Prostate gland (tissue), 2 donors: Measurements from ENCODE around the gene HS3ST3A1. TPM values are rescaled to one million over a fixed set of nuclear protein-coding genes. Genes with fewer than 3 reads are reported as not detected.

ENCODE experiments used
- DNase-seq: peaks from one replicate; pipeline ENCODE4 v3.0.0-alpha.2; 2019; ENCODE audit warnings: low spot score
- H3K27ac ChIP-seq, 2 donors: fragments of 200-600 bp; sonication (generic); 2 replicates each; pipeline ENCODE4 v1.5.1; 2017 to 2019
- H3K27me3 ChIP-seq: fragments of 200-600 bp; sonication (generic); replicated peaks from 2 replicates; pipeline ENCODE4 v1.5.1; 2019; ENCODE audit not compliant: insufficient read depth
- H3K36me3 ChIP-seq, 2 donors: fragments of 200-600 bp; sonication (generic); 1 replicate in 1 of 2; 2 replicates in 1 of 2; pipeline versions ENCODE4 v1.5.1 to v1.8.1; 2017 to 2019
- H3K4me1 ChIP-seq: fragments of 200-600 bp; sonication (generic); replicated peaks from 2 replicates; pipeline ENCODE4 v1.5.1; 2019
- H3K4me3 ChIP-seq, 2 donors: fragments of 200-600 bp; sonication (generic); 2 replicates each; pipeline ENCODE4 v1.5.1; 2017 to 2019
- H3K9me3 ChIP-seq: fragments of 200-600 bp; sonication (generic); 2 replicates; pipeline ENCODE4 v1.5.1; 2017
- POLR2A ChIP-seq: fragments of 450-650 bp; IDR thresholded peaks from one replicate; pipeline ENCODE4 v1.6.1; 2016; ENCODE audit warnings: antibody characterized with exemption, mild to moderate bottlenecking
- POLR2AphosphoS5 ChIP-seq: sonication (generic); formaldehyde crosslinking; IDR thresholded peaks from one replicate; pipeline ENCODE4 v1.6.1; 2017; ENCODE audit warnings: antibody characterized with exemption
- WGBS: methylation state at CpG from one replicate; pipeline ENCODE4 v1.1.5; 2018; 5-methylcytosine and 5-hydroxymethylcytosine counted together
- intact Hi-C: fragments of 100-400 bp; cut with DNase I; formaldehyde crosslinking; loops from one replicate; pipeline ENCODE4 v1.14.2; 2022
- total RNA-seq, 2 donors: library from RNA; depleted of rRNA; stranded (reverse); fragments of >200 nt; gene quantifications; one replicate each; pipeline ENCODE4 v1.1.0, GENCODE V29; 2016
- TF ChIP-seq, protein P1 (sequence below), 4 experiments: fragments of 200-600 bp in 2 of 4; fragments of 450-650 bp in 2 of 4; sonication (generic) in 2 of 4; IDR thresholded peaks; 1 replicate in 3 of 4; 2 replicates in 1 of 4; pipeline ENCODE4 v1.5.1; 2016 to 2019; ENCODE audit warnings: antibody characterized with exemption in 4 of 4, mild to moderate bottlenecking in 2 of 4, moderate library complexity in 2 of 4

The HS3ST3A1 gene
- total RNA-seq, 2 donors from 2014 or later, result 3.1 to 14.3 TPM

- 92% methylated on average over 5 of the region's 5 CpGs for WGBS
- TF ChIP-seq, protein P1, sequence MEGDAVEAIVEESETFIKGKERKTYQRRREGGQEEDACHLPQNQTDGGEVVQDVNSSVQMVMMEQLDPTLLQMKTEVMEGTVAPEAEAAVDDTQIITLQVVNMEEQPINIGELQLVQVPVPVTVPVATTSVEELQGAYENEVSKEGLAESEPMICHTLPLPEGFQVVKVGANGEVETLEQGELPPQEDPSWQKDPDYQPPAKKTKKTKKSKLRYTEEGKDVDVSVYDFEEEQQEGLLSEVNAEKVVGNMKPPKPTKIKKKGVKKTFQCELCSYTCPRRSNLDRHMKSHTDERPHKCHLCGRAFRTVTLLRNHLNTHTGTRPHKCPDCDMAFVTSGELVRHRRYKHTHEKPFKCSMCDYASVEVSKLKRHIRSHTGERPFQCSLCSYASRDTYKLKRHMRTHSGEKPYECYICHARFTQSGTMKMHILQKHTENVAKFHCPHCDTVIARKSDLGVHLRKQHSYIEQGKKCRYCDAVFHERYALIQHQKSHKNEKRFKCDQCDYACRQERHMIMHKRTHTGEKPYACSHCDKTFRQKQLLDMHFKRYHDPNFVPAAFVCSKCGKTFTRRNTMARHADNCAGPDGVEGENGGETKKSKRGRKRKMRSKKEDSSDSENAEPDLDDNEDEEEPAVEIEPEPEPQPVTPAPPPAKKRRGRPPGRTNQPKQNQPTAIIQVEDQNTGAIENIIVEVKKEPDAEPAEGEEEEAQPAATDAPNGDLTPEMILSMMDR (IDR thresholded peaks at IDR 0.05), result no peak
- no peak for TF ChIP-seq POLR2A
- TF ChIP-seq POLR2AphosphoS5, result no peak
- Histone ChIP-seq H3K27me3 (no peaks in the 10 kb centered on the region), H3K9me3 (no peaks in the 10 kb centered on the region), H3K4me3 (no peak overlapping the region), H3K27ac (no peak overlapping the region), H3K36me3 (no peaks in the 10 kb centered on the region), H3K4me1 (no peaks in the 10 kb centered on the region)
- intact Hi-C loops, result no loop called here
- DNase-seq, result no peak
These were observed 14.3 kb upstream of the HS3ST3A1 start for GRCh38 chr17:13616031-13616430.

- no peaks in the 10 kb centered on the region for H3K27me3 ChIP-seq
- H3K9me3 ChIP-seq, result no peaks in the 10 kb centered on the region
- no peak overlapping the region for H3K4me3 ChIP-seq
- H3K4me1 ChIP-seq, result no peaks in the 10 kb centered on the region
- intact Hi-C loops, result no loop called here
- TF ChIP-seq POLR2AphosphoS5, result no peak
- no peak for TF ChIP-seq POLR2A
- TF ChIP-seq, protein P1 (IDR thresholded peaks at IDR 0.05), result no peak
- 54% methylated on average over 4 of the region's 4 CpGs for WGBS
- no peak for DNase-seq
- H3K36me3 ChIP-seq, result no peaks in the 10 kb centered on the region
- no peak overlapping the region for H3K27ac ChIP-seq
These were observed 8.2 kb upstream of the HS3ST3A1 start for GRCh38 chr17:13609941-13610340.

DNA sequence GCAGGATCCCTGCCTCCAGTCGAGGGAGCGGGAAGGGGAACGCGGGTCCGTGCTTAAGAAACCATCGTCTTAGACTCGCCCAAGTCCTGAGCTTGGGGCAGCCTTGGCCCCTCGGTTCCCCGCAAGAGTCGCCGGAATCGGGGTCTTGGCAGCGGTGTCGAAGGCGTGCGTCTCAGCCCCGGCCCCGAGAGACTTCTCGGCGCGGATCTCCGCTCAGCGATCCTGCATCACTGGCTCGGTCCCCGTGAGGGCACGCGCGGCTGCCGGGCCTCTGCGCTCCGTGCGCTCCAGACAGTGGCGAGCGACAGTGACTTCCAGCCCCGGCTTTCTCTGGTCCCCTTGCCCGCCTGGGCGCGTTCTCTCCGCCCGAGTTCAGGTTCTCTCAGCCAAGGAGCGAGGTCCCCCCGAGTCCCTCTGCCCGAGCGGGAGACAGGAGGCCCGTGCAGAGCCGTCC is 380 bp downstream of the HS3ST3A1 start:
- H3K9me3 ChIP-seq, result no peaks in the 10 kb centered on the region
- intact Hi-C loops, result no loop called here
- no peaks in the 10 kb centered on the region for H3K36me3 ChIP-seq
- peak overlapping the region; percentile 32 to 38 for H3K4me3 ChIP-seq
- under 1% methylated on average over 25 of the region's 46 CpGs for WGBS
- H3K27ac ChIP-seq, result peak overlapping the region; percentile 67 to 68
- TF ChIP-seq POLR2A, result no peak
- TF ChIP-seq, protein P1 (IDR thresholded peaks at IDR 0.05), result no peak
- no peak for TF ChIP-seq POLR2AphosphoS5
- DNase-seq, result no peak
- H3K27me3 ChIP-seq, result peaks cover 6% of the 10 kb centered on the region
- peaks cover 6% of the 10 kb centered on the region for H3K4me1 ChIP-seq

GRCh38 chr17:13600475-13601321 is 1.0 kb downstream of the HS3ST3A1 start:
- peaks cover 6% of the 10 kb centered on the region for H3K27me3 ChIP-seq
- no peaks in the 10 kb centered on the region for H3K9me3 ChIP-seq
- peaks cover 6% of the 10 kb centered on the region for H3K4me1 ChIP-seq
- H3K4me3 ChIP-seq, result peak overlapping the region; percentile 32 to 38
- no peaks in the 10 kb centered on the region for H3K36me3 ChIP-seq
- no peak for DNase-seq
- TF ChIP-seq POLR2AphosphoS5 (no peak), POLR2A (no peak)
- TF ChIP-seq, protein P1 (IDR thresholded peaks at IDR 0.05), result no peak
- intact Hi-C loops, result no loop called here
- H3K27ac ChIP-seq, result peak overlapping the region; percentile 67 to 68
- WGBS, result 3% methylated on average over 63 of the region's 101 CpGs

GRCh38 chr17:13599864-13600263 is 1.9 kb downstream of the HS3ST3A1 start:
- 43% methylated on average over 3 of the region's 3 CpGs for WGBS
- H3K27me3 ChIP-seq, result peaks cover 6% of the 10 kb centered on the region
- peaks cover 6% of the 10 kb centered on the region for H3K4me1 ChIP-seq
- TF ChIP-seq POLR2AphosphoS5 (no peak), POLR2A (no peak)
- TF ChIP-seq, protein P1 (IDR thresholded peaks at IDR 0.05), result no peak
- H3K9me3 ChIP-seq, result no peaks in the 10 kb centered on the region
- no peak for DNase-seq
- no peaks in the 10 kb centered on the region for H3K36me3 ChIP-seq
- intact Hi-C loops, result loop anchor here (2.0 to 5.0 kb wide), 2 partner anchors 703 to 1327 kb away; no protein-coding TSS in a partner anchor
- H3K27ac ChIP-seq, result peak overlapping the region; percentile 67 to 68
- H3K4me3 ChIP-seq, result peak overlapping the region; percentile 32 to 38
